HCT116 (cell line): Measurements from ENCODE around the gene NUP188. TPM values are rescaled to one million over a fixed set of nuclear protein-coding genes. Genes with fewer than 3 reads are reported as not detected.

Experiments
- ATAC-seq: fragments of 200-7000 bp; cut with Tn5 transposase; 2 replicates; pipeline ENCODE4 v1.9.1; 2020; ENCODE audit warnings: mild to moderate bottlenecking, moderate library complexity
- BruUV-seq: library from RNA; stranded (reverse); fragments of 400-500 nt; replicated peaks from 2 replicates; lab custom pipeline; 2021; lab: Mats Ljungman, UMichigan
- CTCF ChIA-PET: fragments of 300-600 bp; sonication (Branson Sonifier 250); formaldehyde crosslinking; loops from one replicate; lab custom pipeline; 2021; ENCODE audit warnings: antibody characterized with exemption; lab: Charles Lee
- POLR2A ChIA-PET: fragments of 300-600, 350-600 bp; sonication (Branson Sonifier 250); formaldehyde crosslinking; loops from one replicate; lab custom pipeline; 2021; ENCODE audit warnings: antibody characterized with exemption; lab: Charles Lee
- RAD21 ChIA-PET, 2 experiments: fragments of 300-600 bp; sonication (Branson Sonifier 250); formaldehyde crosslinking; loops; one replicate each; lab custom pipeline; 2023; ENCODE audit warnings: low total read pairs in 2 of 2; ENCODE audit not compliant: uncharacterized antibody in 2 of 2, unreplicated experiment in 2 of 2, low non-redundant PET in 1 of 2; lab: Charles Lee
- DNase-seq: peaks from one replicate; pipeline ENCODE4 v3.0.0-alpha.2; 2010; ENCODE audit warnings: low read depth, low spot score
- H2AFZ ChIP-seq: fragments of 200-600 bp; shearing (Covaris generic), sonication (generic); 2 replicates; pipeline ENCODE4 v1.6.1; 2017; ENCODE audit warnings: low read depth, mixed run types, mixed read lengths, antibody characterized with exemption, low read length; ENCODE audit not compliant: poor library complexity, severe bottlenecking
- H3K27ac ChIP-seq: 2 replicates; pipeline ENCODE4 v1.5.1; 2012; ENCODE audit warnings: low read depth, low read length
- H3K27me3 ChIP-seq: fragments of 200-600 bp; sonication (generic); 2 replicates; pipeline ENCODE4 v1.6.1; 2016; ENCODE audit warnings: mixed run types, low read length, mixed read lengths; ENCODE audit not compliant: insufficient read depth
- H3K36me3 ChIP-seq, 2 experiments: fragments of 200-500 bp in 1 of 2; fragments of 200-600 bp in 1 of 2; sonication (Bioruptor generic) in 1 of 2; sonication (generic) in 1 of 2; 2 replicates each; pipeline versions ENCODE4 v1.5.1 to v1.6.1; 2014 to 2016; ENCODE audit warnings: low read length in 2 of 2, inconsistent platforms in 1 of 2, mixed read lengths in 1 of 2, mixed run types in 1 of 2; ENCODE audit not compliant: insufficient read depth in 2 of 2, control insufficient read depth in 1 of 2
- H3K4me1 ChIP-seq, 2 experiments: fragments of 200-600 bp in 1 of 2; sonication (generic) in 1 of 2; 2 replicates each; pipeline versions ENCODE4 v1.5.1 to v1.6.1; 2012 to 2017; ENCODE audit warnings: low read length in 2 of 2, inconsistent platforms in 1 of 2, mild to moderate bottlenecking in 1 of 2, mixed read lengths in 1 of 2, mixed run types in 1 of 2, moderate library complexity in 1 of 2; ENCODE audit not compliant: insufficient read depth in 2 of 2, control insufficient read depth in 1 of 2
- H3K4me2 ChIP-seq: fragments of 200-600 bp; sonication (generic); 2 replicates; pipeline ENCODE4 v1.6.1; 2017; ENCODE audit warnings: mixed run types, low read length, mixed read lengths
- H3K4me3 ChIP-seq, 2 experiments: fragments of 200-600 bp in 1 of 2; sonication (generic) in 1 of 2; replicated peaks in 1 of 2; 2 replicates each; pipeline ENCODE4 v1.5.1; 2011 to 2016; ENCODE audit warnings: low read length in 2 of 2, control low read depth in 1 of 2, low read depth in 1 of 2, mild to moderate bottlenecking in 1 of 2, mixed read lengths in 1 of 2, mixed run types in 1 of 2
- H3K79me2 ChIP-seq: fragments of 200-600 bp; sonication (generic); 2 replicates; pipeline ENCODE4 v1.6.1; 2017; ENCODE audit warnings: mild to moderate bottlenecking, mixed run types, low read length, moderate library complexity, mixed read lengths; ENCODE audit not compliant: insufficient read depth
- H3K9ac ChIP-seq: fragments of 200-600 bp; sonication (generic); 2 replicates; pipeline ENCODE4 v1.6.1; 2016; ENCODE audit warnings: low read length, mixed read lengths
- H3K9me2 ChIP-seq: fragments of 200-600 bp; sonication (generic), shearing (Covaris generic); 2 replicates; pipeline ENCODE4 v1.6.1; 2017; ENCODE audit warnings: mixed run types, mild to moderate bottlenecking, moderate library complexity; ENCODE audit not compliant: insufficient read depth
- H3K9me3 ChIP-seq, 2 experiments: fragments of 200-500 bp in 1 of 2; fragments of 200-600 bp in 1 of 2; sonication (Bioruptor generic) in 1 of 2; sonication (generic) in 1 of 2; 2 replicates each; pipeline ENCODE4 v1.6.1; 2014 to 2017; ENCODE audit warnings: low read length in 2 of 2, mixed read lengths in 2 of 2, inconsistent platforms in 1 of 2, low read depth in 1 of 2, mild to moderate bottlenecking in 1 of 2, mixed run types in 1 of 2, moderate library complexity in 1 of 2; ENCODE audit not compliant: control insufficient read depth in 1 of 2, insufficient read depth in 1 of 2
- H4K20me1 ChIP-seq: fragments of 200-600 bp; sonication (generic), shearing (Covaris generic); 2 replicates; pipeline ENCODE4 v1.6.1; 2017; ENCODE audit warnings: mixed run types, mild to moderate bottlenecking, moderate library complexity; ENCODE audit not compliant: insufficient read depth
- EGR1 ChIP-seq: IDR thresholded peaks from 2 replicates; pipeline ENCODE4 v1.6.1; 2012; ENCODE audit warnings: low read depth
- EZH2phosphoT487 ChIP-seq: fragments of 200-600 bp; IDR thresholded peaks from 2 replicates; pipeline ENCODE4 v1.6.1; 2018; ENCODE audit warnings: antibody characterized with exemption, borderline replicate concordance
- POLR2A ChIP-seq: IDR thresholded peaks from 2 replicates; pipeline ENCODE4 v1.7.0; 2011; ENCODE audit warnings: borderline replicate concordance; ENCODE audit not compliant: insufficient read depth, insufficient read length; ENCODE audit errors: extremely low read depth
- POLR2AphosphoS5 ChIP-seq: IDR thresholded peaks from 2 replicates; pipeline ENCODE4 v1.6.1; 2011; ENCODE audit warnings: mild to moderate bottlenecking, low read depth, low read length, moderate library complexity
- intact Hi-C: fragments of 100-400 bp; cut with micrococcal nuclease; formaldehyde crosslinking; loops from 2 replicates; pipeline ENCODE4 v1.10.0; 2022
- total RNA-seq: library from RNA; stranded (reverse); gene quantifications from one replicate; pipeline ENCODE4 v1.2.1, GENCODE V29; 2021; ENCODE audit not compliant: unreplicated experiment
- TF ChIP-seq, protein P1 (sequence below): IDR thresholded peaks from 2 replicates; pipeline ENCODE4 v1.6.1; 2011; ENCODE audit warnings: mild to moderate bottlenecking, low read length, moderate library complexity; ENCODE audit not compliant: insufficient replicate concordance; ENCODE audit errors: extremely low read depth
- TF ChIP-seq, protein P2 (sequence below), 3 experiments: fragments of 200-600 bp in 1 of 3; sonication (generic) in 1 of 3; IDR thresholded peaks in 2 of 3; conservative IDR thresholded peaks in 1 of 3; 2 replicates each; pipeline ENCODE4 v1.5.1; 2012 to 2017; ENCODE audit warnings: low read depth in 2 of 3, low read length in 2 of 3, antibody characterized with exemption in 1 of 3, borderline replicate concordance in 1 of 3, control low read depth in 1 of 3, mild to moderate bottlenecking in 1 of 3, mixed read lengths in 1 of 3, mixed run types in 1 of 3, moderate library complexity in 1 of 3; ENCODE audit not compliant: insufficient read depth in 1 of 3
- TF ChIP-seq, protein P3 (sequence below): IDR thresholded peaks from 2 replicates; pipeline ENCODE4 v1.6.1; 2012

Gene NUP188
- total RNA-seq, 1 experiment from 2014 or later = 115 TPM

DNA sequence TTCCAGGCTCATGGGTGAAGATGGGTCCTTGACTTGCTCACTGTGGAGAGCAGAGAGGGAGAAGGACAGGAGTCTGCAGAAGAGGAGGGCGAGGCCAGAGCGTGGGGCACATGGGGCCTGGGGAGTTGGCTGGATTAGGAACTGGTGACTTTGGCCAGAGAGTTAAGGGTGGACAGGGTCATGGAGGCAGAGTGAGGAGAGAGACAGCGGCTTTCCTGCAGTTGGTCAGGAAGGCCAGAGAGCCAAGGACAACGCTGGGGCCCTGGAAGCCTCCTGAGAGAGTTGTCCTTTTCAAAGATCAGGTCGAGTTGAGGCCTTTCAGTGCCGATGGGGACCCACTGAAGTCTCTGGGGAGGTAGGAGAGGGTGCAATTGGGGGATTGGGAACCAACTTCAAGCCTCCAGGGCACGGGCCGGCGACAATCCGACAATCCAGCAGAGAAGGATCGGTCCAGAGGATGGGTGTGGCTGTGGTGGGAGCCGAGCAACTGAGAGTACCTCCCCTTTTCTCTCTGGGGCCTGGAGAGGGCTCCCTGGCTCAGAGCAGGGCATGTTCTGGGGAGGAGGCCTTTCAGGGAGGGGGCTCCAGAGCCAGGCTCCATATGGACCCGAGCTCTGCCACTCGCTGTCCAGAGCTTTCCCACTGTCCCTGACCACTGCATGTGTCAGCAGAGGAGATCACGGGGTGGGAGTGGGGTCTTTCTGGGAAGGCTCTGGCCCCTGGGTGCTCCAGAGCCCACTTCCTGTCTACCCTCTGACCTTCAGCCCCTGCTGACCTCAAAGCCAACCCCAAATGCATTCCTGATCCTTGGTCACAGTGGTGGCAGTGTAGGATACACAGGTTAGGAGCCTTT is 34.2 kb upstream of the NUP188 start:
- BruUV-seq = no TSS peak
- intact Hi-C loops = no loop called here
- Histone ChIP-seq H4K20me1 (no peaks in the 10 kb centered on the region), H3K4me2 (peak overlapping the region; percentile 65), H3K79me2 (peaks cover 13% of the 10 kb centered on the region; the same call in 1 of the 2 replicates), H3K27me3 (no peaks in the 10 kb centered on the region), H3K36me3 (peaks cover 5 to 8% of the 10 kb centered on the region in 2 experiments; a peak in 2 of 4 replicates), H3K9me3 (no peaks in the 10 kb centered on the region), H3K9me2 (no peaks in the 10 kb centered on the region), H3K9ac (no peak overlapping the region), H3K27ac (no peak overlapping the region), H2AFZ (no peak overlapping the region), H3K4me1 (peaks cover 14 to 32% of the 10 kb centered on the region in 2 experiments), H3K4me3 (no peak overlapping the region; a peak in 1 of 4 replicates)
- POLR2A ChIA-PET = no interaction called here
- TF ChIP-seq EZH2phosphoT487 (no peak), EGR1 (no peak), POLR2A (no peak), POLR2AphosphoS5 (no peak)
- TF ChIP-seq, protein P1, sequence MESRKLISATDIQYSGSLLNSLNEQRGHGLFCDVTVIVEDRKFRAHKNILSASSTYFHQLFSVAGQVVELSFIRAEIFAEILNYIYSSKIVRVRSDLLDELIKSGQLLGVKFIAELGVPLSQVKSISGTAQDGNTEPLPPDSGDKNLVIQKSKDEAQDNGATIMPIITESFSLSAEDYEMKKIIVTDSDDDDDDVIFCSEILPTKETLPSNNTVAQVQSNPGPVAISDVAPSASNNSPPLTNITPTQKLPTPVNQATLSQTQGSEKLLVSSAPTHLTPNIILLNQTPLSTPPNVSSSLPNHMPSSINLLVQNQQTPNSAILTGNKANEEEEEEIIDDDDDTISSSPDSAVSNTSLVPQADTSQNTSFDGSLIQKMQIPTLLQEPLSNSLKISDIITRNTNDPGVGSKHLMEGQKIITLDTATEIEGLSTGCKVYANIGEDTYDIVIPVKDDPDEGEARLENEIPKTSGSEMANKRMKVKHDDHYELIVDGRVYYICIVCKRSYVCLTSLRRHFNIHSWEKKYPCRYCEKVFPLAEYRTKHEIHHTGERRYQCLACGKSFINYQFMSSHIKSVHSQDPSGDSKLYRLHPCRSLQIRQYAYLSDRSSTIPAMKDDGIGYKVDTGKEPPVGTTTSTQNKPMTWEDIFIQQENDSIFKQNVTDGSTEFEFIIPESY = no peak
- TF ChIP-seq, protein P2, sequence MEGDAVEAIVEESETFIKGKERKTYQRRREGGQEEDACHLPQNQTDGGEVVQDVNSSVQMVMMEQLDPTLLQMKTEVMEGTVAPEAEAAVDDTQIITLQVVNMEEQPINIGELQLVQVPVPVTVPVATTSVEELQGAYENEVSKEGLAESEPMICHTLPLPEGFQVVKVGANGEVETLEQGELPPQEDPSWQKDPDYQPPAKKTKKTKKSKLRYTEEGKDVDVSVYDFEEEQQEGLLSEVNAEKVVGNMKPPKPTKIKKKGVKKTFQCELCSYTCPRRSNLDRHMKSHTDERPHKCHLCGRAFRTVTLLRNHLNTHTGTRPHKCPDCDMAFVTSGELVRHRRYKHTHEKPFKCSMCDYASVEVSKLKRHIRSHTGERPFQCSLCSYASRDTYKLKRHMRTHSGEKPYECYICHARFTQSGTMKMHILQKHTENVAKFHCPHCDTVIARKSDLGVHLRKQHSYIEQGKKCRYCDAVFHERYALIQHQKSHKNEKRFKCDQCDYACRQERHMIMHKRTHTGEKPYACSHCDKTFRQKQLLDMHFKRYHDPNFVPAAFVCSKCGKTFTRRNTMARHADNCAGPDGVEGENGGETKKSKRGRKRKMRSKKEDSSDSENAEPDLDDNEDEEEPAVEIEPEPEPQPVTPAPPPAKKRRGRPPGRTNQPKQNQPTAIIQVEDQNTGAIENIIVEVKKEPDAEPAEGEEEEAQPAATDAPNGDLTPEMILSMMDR (IDR thresholded peaks at IDR 0.05 in 2 of 3, conservative IDR thresholded peaks at IDR 0.05 in 1 of 3; ENCODE audit: borderline replicate concordance in 1 of 3, insufficient read depth in 1 of 3, low read depth in 2 of 3, low read length in 2 of 3) = no peak
- TF ChIP-seq, protein P3, sequence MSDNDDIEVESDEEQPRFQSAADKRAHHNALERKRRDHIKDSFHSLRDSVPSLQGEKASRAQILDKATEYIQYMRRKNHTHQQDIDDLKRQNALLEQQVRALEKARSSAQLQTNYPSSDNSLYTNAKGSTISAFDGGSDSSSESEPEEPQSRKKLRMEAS = no peak
- CTCF ChIA-PET = no interaction called here
- DNase-seq (no peak), ATAC-seq (no peak)
- RAD21 ChIA-PET = no interaction called here
